ENCODE results near the gene TMEM139. TPM values are rescaled to one million over a fixed set of nuclear protein-coding genes. Genes with fewer than 3 reads are reported as not detected.

Gene TMEM139
- polyA plus RNA-seq, 3 donors, result 0.56 to 9.8 (median 1.7) TPM

DNA sequence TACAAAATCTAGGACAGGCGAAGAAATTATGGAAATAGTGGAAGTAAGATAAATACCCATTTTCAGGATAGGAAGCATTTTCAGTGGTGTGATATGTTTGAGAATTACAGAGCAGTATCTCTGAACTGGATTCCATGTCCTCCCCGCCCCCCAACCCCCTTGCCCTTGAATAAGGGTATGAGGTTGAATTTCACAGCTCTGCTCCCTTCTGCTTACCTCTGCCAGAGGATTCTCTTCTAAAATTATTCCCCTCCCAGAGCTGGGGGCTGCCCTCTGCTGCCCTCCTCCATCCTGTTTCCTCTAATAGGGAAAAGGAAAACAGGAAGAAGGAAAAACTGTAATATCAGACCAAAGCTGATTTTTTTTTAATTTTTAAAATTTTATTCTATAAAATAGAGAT lies 23.9 kb downstream of the TMEM139 start:
- WGBS, 3 donors, result 89 to 96% (median 94%) methylated on average over 2 of the region's 2 CpGs

DNA sequence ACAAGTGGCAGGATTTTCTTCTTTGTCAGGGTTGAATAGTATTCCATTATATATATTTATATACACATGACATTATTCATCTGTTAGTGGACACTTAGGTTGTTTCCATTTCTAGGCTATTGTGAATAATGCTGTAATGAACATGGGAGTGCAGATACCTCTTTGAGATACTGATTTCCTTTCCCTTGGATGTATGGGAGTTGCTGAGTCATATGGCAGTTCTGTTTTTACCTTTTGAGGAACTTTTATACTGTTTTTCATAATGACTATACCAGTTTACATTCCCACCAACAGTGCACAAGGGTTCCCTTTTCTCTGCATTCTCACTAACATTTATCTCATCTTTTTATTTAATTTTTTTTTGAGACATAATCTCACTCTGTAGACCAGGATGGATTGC lies 29.4 kb downstream of the TMEM139 start:
- H3K27ac ChIP-seq (ENCODE audit: low read depth, low read length), result no peak overlapping the region

More for the DNA sequence above, 23.9 kb downstream of the TMEM139 start:
- H3K27ac ChIP-seq (ENCODE audit: low read depth, low read length), result no peak overlapping the region

DNA sequence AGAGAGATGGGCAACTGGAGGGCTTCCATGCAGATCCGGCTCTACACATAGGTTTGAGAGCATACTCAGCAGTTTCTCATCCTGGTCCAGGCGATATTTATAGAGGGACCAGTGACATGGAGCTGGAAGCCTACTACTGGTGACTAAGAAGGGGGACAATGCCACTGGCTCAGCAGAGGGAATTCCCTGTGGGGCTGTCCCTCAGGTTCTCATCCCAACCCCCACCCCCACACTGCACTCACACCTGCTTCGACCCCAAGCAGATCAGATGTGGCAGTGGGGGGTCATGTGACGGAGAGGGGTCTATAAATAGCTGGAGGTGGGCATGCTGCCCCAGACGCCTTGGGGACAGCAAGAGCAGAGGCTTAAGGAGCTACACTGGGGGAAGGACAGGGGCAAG lies 31.0 kb downstream of the TMEM139 start, which contains the start of gene CLCN1:
TSS of gene CLCN1 (plus strand) at position 336 of the 400 bp plus-strand sequence. CDS start 102 bp downstream, outside the sequence.
- no peak within 1 kb of the TSS for H3K27ac ChIP-seq (ENCODE audit: low read depth, low read length)
- 82 to 86% (median 86%) methylated on average over 5 of the region's 5 CpGs for WGBS, 3 donors

DNA sequence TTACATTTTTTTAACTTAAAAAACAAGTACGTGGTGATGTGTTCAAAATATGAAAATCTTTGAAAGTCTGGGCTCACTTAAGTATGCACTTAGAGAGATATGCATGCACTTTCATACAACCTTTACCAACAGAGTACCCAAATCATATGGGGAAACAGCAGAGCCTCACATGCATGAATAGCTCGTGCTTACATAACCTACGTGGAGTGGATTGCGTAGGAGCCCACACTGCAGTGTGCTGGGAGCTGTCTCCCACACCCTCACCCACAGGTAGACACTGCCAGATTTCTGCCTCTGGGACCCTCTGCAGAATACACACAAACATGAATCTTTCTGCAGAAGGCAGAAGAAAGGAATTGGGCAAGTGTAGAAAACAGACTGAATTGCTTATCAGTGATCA lies 31.7 kb downstream of the TMEM139 start:
- WGBS, 3 donors, result 56 to 84% (median 57%) methylated on average over 4 of the region's 4 CpGs
- no peak overlapping the region for H3K27ac ChIP-seq (ENCODE audit: low read depth, low read length)

DNA sequence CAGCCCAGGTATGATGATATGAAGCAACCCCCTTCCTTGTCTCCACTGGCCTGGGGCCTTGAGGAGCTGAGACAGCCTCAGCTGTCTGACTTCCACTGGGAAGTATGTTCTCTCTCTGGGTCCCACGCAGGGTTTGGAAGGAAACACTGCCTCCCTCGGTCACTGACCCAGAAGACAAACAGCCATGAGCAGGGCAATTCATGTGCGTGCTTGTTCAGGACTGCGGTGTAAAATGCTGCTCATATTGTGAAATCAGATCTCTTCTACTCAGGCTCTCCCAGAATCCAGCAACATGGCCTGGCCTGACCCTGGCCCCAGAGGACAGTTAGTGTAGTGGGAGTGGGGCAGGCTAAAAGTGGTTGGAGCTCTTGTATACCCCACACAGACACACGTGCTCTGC lies 33.9 kb downstream of the TMEM139 start:
- 28 to 61% (median 49%) methylated on average over 5 of the region's 5 CpGs for WGBS, 3 donors
- no peak overlapping the region for H3K27ac ChIP-seq (ENCODE audit: low read depth, low read length)

DNA sequence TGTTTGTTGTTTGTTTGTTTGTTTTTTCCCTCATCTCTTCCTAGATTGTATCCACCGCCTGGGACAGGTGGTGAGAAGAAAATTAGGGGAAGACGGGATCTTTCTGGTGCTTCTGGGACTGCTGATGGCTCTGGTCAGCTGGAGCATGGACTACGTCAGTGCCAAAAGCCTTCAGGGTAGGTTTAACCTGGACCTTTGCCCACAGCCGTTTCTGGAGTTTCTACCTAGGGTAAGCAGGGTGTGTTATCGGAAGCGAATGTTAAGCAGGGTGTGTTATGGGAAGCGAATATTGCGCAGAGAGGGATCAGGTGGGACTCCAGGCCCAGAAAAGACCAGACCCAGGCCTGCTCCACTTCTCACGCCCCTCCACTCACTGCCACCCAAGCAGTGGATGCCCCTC lies 35.9 kb downstream of the TMEM139 start:
- no peak overlapping the region for H3K27ac ChIP-seq (ENCODE audit: low read depth, low read length)
- WGBS, 3 donors, result 70 to 80% (median 75%) methylated on average over 9 of the region's 9 CpGs

DNA sequence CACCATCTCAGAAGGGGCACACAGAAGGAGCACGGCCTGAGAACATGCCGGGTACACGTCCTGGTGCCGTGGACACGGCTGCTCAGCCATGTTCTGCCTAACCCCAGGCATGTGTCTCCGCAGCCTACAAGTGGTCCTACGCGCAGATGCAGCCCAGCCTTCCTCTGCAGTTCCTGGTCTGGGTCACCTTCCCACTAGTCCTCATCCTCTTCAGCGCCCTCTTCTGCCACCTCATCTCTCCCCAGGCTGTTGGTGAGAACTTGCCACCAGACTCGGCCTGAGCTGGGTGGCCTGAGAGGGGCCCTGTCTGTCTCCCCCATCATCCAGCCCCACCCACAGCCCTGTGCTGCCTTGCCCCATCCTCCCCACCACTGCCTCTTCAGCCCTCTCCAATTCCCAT lies 36.5 kb downstream of the TMEM139 start:
- no peak overlapping the region for H3K27ac ChIP-seq (ENCODE audit: low read depth, low read length)

DNA sequence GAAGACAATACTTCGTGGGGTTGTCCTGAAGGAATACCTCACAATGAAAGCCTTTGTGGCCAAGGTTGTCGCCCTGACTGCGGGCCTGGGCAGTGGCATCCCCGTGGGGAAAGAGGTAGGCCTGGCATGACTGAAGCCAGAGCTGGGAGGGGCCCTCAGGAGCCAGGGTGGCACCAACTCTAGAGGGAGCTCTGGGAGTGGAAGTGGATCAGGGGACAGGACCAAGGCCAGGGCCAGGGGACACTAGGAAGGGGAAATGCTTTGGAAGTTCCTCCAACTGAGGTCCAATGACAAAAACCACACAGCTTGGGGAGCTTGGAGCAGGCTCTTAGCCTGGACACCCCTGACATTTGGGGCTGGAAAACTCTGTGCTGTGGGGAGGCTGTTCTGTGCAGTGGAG lies 37.0 kb downstream of the TMEM139 start:
- no peak overlapping the region for H3K27ac ChIP-seq (ENCODE audit: low read depth, low read length)
- WGBS, 3 donors, result 81 to 92% (median 84%) methylated on average over 4 of the region's 4 CpGs

More for the DNA sequence above, 36.5 kb downstream of the TMEM139 start:
- WGBS, 3 donors, result 95 to 99% (median 96%) methylated on average over 10 of the region's 10 CpGs

DNA sequence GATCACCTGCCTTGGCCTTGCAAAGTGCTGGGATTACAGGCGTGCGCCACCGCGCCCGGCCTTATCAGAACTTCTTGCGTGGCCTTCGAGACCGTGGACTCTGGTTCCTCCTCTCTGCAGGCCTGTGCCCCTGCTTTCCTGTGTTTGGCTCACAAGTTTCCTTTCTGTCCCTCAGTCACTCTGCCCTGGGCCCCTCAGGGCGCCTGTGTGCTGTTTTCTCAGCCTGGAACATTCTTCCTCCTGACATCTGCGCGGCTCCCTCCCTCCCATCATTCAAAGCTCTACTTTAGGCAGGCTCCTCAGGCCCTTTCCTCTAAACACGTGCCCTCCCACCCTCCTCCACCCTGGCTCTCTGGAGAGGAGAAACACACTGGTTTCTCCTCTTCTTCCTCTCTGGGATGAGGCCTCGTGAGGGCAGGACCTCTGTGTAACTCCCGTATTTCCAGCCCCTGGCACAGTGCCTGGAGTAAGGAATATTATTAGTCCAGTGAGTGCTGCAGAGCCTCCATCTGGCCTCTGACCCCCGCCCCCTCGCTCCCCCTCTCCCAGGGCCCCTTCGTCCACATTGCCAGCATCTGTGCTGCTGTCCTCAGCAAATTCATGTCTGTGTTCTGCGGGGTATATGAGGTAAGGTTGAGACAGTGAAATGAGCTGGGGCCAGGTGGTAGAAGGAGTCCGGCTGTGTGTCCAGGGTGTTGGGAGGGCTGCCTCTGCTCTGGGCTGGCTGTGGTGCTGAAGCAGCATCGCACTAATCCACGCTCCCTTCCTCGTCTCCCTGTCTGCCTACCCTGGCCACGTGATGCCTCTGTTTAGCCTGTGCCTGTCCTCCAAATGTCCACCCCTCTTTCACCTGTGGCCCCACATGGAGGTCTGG lies 38.2 kb downstream of the TMEM139 start:
- WGBS, 3 donors, result 60 to 74% (median 62%) methylated on average over 23 of the region's 23 CpGs
- no peak overlapping the region for H3K27ac ChIP-seq (ENCODE audit: low read depth, low read length)

DNA sequence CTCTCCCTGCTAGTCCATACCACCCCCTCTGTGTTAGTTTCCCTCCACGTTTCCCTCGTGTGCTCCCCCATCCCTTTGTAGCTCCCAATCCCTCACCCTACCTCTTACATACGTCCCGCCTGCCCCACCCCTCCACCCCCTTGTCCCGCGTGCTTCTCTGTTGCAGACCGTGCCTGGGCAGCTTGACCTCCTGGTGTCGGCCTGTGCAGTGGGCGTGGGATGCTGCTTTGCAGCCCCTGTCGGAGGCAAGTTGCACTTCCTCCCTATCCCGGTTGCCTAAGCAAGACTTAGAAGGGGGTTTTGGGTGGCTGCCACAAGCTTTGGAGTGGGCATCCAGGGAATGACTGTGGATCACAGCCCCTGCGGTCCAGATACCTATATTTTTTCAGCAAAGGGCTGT lies 38.9 kb downstream of the TMEM139 start:
- H3K27ac ChIP-seq (ENCODE audit: low read depth, low read length), result no peak overlapping the region
- 53 to 69% (median 60%) methylated on average over 12 of the region's 12 CpGs for WGBS, 3 donors

DNA sequence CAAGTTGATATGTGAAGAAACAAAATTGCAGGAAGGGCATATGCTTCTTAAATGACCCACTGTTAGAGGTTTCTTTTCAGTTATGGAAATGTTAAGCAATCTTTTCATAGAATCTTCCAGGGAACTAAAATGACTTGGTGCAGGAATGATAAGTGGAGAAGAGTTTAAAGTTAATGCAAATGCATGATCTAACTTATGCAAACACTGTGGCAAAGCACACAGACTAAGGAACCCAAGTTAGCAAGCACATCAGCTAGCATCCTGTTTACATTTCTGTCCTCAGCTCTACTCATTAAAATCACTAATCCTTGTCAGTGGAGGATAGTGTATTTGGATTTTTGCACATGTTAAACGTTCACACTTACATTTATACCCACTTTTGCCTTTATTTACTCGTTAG lies 40.5 kb downstream of the TMEM139 start:
- H3K27ac ChIP-seq (ENCODE audit: low read depth, low read length), result no peak overlapping the region
- 55 to 72% (median 71%) methylated on average over 2 of the region's 2 CpGs for WGBS, 3 donors

DNA sequence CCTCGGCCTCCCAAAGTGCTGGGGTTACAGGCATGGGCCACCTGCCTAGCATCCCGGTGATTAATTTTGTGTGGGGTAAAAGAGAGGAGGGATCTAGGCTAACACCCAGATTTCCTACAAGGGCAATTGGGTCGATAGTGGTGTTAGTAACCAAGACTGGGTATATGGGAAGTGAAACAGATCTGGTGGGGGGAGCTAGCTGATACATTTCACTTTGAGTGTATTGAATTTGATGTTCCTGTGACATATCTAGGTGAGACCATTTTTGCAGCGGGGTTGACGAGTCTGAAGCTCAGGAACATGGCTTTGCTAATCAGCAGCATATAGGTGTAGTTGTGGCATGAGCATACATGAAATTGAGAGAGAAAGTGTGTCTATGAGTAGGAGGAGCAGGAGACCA lies 43.1 kb downstream of the TMEM139 start:
- 89 to 93% (median 89%) methylated on average over 5 of the region's 5 CpGs for WGBS, 3 donors
- H3K27ac ChIP-seq (ENCODE audit: low read depth, low read length), result no peak overlapping the region

DNA sequence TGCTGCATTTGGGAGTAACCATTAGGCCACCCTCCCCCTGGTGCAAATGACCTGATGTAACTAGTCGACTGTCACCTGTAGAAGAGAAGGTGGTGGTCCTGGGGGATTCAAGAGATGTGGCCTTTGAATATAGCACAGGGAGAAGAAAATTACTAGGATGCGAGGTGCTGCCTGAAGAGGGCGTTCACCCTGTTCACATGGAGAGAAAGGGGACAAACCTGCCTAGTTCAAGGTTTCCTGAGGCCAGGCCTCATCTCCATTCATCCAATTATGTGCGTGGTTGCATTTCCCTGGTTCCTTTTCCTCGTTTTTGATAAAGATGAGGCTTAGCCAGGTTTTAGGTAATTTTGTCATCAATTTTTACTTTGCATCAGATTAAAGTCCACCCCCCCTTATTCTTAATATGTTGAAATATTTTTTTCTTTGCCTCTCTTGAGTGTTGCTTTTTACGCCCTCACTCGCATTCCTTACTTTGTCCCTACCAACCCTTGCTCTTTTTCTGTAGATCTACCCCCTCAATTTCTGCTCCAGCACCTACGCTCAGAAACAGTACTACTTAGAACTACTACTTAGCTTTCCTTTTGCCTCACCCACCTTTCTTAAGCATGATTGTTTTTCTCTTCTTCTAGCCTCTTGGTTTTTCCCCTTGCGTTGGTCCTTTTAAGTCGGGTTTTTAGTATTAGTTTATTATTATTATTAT lies 44.9 kb downstream of the TMEM139 start:
- WGBS, 3 donors, result 86 to 95% (median 94%) methylated on average over 10 of the region's 10 CpGs
- H3K27ac ChIP-seq (ENCODE audit: low read depth, low read length), result no peak overlapping the region

DNA sequence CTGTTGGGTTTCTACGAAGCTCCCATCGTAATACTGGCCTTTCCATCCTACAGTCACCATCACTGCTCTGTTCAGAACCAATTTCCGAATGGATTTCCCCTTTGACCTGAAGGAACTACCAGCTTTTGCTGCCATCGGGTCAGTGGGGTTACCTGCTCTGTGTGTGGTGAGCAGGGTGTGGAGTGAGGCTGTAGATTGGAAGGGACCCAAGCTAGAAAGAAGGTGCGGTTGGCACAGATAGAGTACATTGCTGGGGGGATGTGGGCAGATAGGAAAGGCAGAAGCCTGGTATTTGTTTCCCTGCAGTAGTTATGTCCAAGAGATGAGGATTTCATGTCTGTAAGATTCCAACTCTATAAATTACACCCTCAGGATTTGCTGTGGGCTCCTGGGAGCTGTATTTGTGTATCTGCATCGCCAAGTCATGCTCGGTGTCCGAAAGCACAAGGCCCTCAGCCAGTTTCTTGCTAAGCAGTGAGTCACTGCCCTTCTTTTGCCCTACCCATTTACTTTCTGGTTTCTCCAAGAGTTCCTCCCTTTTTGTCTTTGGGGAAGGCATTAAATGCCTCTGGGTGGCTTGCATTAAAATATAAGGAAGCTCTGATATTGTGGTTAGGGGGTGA lies 46.5 kb downstream of the TMEM139 start:
- 63 to 73% (median 73%) methylated on average over 8 of the region's 8 CpGs for WGBS, 3 donors

DNA sequence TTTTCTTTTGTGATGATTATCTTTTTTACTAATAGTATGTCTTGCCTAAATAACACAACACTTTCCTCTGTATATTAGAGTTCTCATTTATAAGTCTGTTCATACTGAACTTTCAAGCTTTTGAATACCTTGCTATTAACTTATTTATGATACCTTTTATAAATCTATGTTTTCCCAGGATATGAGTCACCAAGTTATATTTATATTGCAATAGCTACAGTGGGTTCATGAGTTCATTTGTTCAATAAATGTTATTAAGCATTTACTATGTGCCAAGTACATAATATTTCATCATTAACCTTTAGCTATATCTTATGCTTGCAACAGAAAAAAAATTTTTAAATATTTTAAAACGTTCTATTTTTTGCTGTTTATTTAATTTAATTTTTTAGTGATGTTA lies 49.5 kb downstream of the TMEM139 start:
- H3K27ac ChIP-seq (ENCODE audit: low read depth, low read length), result no peak overlapping the region
- 31 to 49% (median 43%) methylated on average over 1 of the region's 1 CpG for WGBS, 3 donors

More for the DNA sequence above, 46.5 kb downstream of the TMEM139 start:
- H3K27ac ChIP-seq (ENCODE audit: low read depth, low read length), result no peak overlapping the region

DNA sequence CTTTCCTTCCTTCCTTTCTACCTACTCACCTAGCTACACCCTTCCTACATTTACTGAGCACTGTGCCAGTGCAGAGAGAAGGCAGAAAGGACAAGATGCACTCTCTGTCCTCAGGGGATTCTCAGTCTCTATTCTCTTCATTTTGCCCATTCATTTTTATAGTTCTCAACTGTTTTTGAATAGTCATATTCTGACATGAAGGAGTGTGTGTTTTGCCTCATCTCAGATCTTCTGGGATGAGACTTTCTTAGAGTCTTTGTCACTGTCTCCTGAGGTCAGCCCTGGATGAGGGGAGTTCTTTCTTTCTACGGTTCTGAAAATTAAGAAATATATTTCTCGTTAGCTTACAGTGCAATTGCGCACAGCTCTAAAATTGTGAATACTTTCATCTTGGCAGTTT lies 52.5 kb downstream of the TMEM139 start:
- WGBS, 3 donors, result 77 to 86% (median 86%) methylated on average over 3 of the region's 3 CpGs
- no peak overlapping the region for H3K27ac ChIP-seq (ENCODE audit: low read depth, low read length)

Data from adipose tissue (tissue), 3 donors.